Breast epithelium (tissue), 4 donors: ENCODE measurements around the gene CCDC51. TPM values are rescaled to one million over a fixed set of nuclear protein-coding genes. Genes with fewer than 3 reads are reported as not detected.
A peak's percentile ranks its signal among the peaks of the same experiment; 100 is the strongest.

Experiments used
- DNase-seq, 2 donors: peaks; one replicate each; pipeline ENCODE4 v3.0.0-alpha.2; 2019; ENCODE audit warnings: low spot score in 2 of 2
- H3K27ac ChIP-seq, 2 donors: fragments of 200-600 bp; sonication (generic) in 1 of 2; one replicate each; pipeline ENCODE4 v1.5.1; 2016 to 2019; ENCODE audit warnings: mild to moderate bottlenecking in 1 of 2
- H3K27me3 ChIP-seq, 2 donors: fragments of 200-600 bp; sonication (generic) in 1 of 2; one replicate each; pipeline versions ENCODE4 v1.5.1 to v1.6.0; 2017 to 2019; ENCODE audit warnings: control low read depth in 1 of 2, mild to moderate bottlenecking in 1 of 2
- H3K36me3 ChIP-seq: fragments of 200-600 bp; one replicate; pipeline ENCODE4 v1.5.1; 2019
- H3K4me1 ChIP-seq, 2 donors: fragments of 200-600 bp; sonication (generic); one replicate each; pipeline ENCODE4 v1.5.1; 2016 to 2019; ENCODE audit warnings: control low read depth in 1 of 2
- H3K4me3 ChIP-seq, 3 donors: fragments of 200-600 bp; sonication (generic); 1 replicate in 2 of 3; 2 replicates in 1 of 3; pipeline ENCODE4 v1.5.1; 2016 to 2019; ENCODE audit warnings: mild to moderate bottlenecking in 3 of 3, moderate library complexity in 2 of 3
- H3K9me3 ChIP-seq, 2 donors: fragments of 200-600 bp; sonication (generic) in 1 of 2; one replicate each; pipeline ENCODE4 v1.5.1; 2016 to 2019; ENCODE audit warnings: control low read depth in 1 of 2
- POLR2A ChIP-seq: fragments of 450-650 bp; IDR thresholded peaks from one replicate; pipeline ENCODE4 v1.6.1; 2016; ENCODE audit warnings: antibody characterized with exemption, mild to moderate bottlenecking, moderate library complexity
- POLR2AphosphoS5 ChIP-seq, 3 donors: sonication (generic); formaldehyde crosslinking; IDR thresholded peaks; one replicate each; pipeline ENCODE4 v1.6.1; 2017; ENCODE audit warnings: antibody characterized with exemption in 3 of 3
- intact Hi-C: fragments of 100-400 bp; cut with DNase I; formaldehyde crosslinking; loops from one replicate; pipeline ENCODE4 v1.15.1; 2023; ENCODE audit warnings: low total_unique reads
- total RNA-seq, 3 donors: library from RNA; depleted of rRNA; stranded (reverse); fragments of >200 nt; gene quantifications; one replicate each; pipeline ENCODE4 v1.1.0, GENCODE V29; 2016
- TF ChIP-seq, protein P1 (sequence below), 3 donors: fragments of 450-650 bp; IDR thresholded peaks; one replicate each; pipeline ENCODE4 v1.5.1; 2016 to 2017; ENCODE audit warnings: antibody characterized with exemption in 3 of 3, mild to moderate bottlenecking in 3 of 3, moderate library complexity in 3 of 3

Gene CCDC51
- total RNA-seq, 3 donors from 2014 or later = 12.5 to 14.7 (median 13.9) TPM

DNA sequence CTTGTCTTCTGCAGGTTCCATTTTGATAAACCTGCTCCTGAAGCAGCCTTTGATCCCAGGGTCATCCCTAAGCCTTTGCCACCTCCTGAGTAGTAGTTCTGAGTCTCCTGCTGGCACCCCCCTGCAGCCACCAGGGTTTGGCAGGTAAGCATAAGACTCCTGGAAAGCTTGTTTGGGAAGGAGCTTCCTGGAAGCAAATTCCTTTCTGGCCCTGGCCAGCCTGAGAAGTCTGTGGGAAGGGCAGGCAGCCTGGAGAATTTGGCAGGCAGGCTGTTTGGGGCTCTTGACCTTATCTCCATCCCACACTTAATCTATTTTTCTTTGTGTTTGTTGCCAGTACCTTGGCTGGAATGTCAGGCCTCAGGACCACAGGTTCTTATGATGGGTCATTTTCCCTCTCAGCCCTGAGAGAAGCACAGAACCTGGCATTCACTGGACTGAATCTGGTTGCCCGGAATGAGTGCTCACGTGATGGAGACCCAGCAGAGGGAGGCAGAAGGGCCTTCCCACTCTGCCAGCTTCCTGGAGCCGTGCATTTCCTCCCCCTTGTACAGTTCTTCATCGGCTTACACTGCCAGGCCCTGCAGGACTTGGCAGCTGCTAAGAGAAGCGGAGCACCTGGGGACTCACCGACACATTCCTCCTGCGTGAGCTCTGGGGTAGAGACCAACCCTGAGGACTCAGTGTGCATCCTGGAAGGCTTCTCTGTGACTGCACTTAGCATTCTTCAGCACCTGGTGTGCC is 20.0 kb upstream of the CCDC51 start:
- Histone ChIP-seq H3K9me3 (no peaks in the 10 kb centered on the region), H3K4me1 (peaks cover 0 to under 1% of the 10 kb centered on the region in 2 donors), H3K27me3 (no peaks in the 10 kb centered on the region), H3K4me3 (no peak overlapping the region), H3K27ac (peak overlapping the region; percentile 35 to 50), H3K36me3 (no peaks in the 10 kb centered on the region)
- TF ChIP-seq, protein P1, sequence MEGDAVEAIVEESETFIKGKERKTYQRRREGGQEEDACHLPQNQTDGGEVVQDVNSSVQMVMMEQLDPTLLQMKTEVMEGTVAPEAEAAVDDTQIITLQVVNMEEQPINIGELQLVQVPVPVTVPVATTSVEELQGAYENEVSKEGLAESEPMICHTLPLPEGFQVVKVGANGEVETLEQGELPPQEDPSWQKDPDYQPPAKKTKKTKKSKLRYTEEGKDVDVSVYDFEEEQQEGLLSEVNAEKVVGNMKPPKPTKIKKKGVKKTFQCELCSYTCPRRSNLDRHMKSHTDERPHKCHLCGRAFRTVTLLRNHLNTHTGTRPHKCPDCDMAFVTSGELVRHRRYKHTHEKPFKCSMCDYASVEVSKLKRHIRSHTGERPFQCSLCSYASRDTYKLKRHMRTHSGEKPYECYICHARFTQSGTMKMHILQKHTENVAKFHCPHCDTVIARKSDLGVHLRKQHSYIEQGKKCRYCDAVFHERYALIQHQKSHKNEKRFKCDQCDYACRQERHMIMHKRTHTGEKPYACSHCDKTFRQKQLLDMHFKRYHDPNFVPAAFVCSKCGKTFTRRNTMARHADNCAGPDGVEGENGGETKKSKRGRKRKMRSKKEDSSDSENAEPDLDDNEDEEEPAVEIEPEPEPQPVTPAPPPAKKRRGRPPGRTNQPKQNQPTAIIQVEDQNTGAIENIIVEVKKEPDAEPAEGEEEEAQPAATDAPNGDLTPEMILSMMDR (IDR thresholded peaks at IDR 0.05) = no peak
- TF ChIP-seq POLR2AphosphoS5 (IDR thresholded peaks at IDR 0.05) (no peak), POLR2A (no peak)
- intact Hi-C loops = loop anchor here (5.0 kb wide), 1 partner anchor 92 kb away; no protein-coding TSS in a partner anchor
- peak in 1 of 2 donors; percentile 52 for DNase-seq

DNA sequence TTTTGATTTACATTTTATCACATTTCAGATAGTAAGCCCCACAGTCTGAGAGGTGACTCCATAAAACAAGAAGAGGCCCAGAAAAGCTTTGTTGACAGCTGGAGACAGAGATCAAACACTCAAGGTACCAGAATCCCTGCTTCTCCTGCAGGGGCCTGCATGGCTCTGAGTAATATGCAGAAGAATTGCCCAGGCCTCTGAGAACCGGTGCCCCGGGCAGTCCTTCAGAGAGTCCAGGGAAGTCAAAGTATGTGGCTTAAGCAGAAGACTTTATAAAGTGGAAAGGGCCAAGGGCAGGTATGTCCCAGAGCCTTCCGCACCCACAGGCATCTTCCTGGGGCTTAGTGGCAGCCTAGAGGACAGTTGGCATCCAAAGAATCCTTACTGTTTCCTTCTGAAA is 19.4 kb upstream of the CCDC51 start:
- H3K27ac ChIP-seq = peak overlapping the region in 1 of 2 donors; percentile 35
- DNase-seq = no peak
- TF ChIP-seq POLR2A (no peak), POLR2AphosphoS5 (IDR thresholded peaks at IDR 0.05) (no peak)
- TF ChIP-seq, protein P1 (IDR thresholded peaks at IDR 0.05) = no peak
- no peaks in the 10 kb centered on the region for H3K9me3 ChIP-seq
- H3K4me1 ChIP-seq = no peaks in the 10 kb centered on the region
- no peaks in the 10 kb centered on the region for H3K36me3 ChIP-seq
- no peaks in the 10 kb centered on the region for H3K27me3 ChIP-seq
- intact Hi-C loops = no loop called here
- no peak overlapping the region for H3K4me3 ChIP-seq

DNA sequence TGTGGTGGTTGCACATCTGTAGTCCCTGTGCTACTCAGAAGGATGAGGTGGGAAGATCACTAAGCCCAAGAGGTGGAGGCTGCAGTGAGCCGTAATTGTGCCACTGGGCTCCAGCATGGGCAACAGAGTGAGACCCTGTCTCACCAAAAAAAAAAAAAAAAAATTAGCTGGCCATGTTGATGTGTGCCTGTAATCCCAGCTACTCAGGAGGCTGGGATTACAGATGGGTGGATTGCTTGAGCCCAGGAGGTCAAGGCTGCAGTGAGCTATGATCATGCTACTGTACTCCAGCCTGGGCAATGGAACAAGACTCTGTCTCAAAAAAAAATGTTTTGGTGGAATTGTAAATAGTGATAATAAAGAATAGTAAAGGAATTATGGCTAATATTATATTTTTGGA is 16.5 kb upstream of the CCDC51 start:
- no peaks in the 10 kb centered on the region for H3K36me3 ChIP-seq
- no peak overlapping the region for H3K27ac ChIP-seq
- H3K4me3 ChIP-seq = no peak overlapping the region
- TF ChIP-seq POLR2A (no peak), POLR2AphosphoS5 (IDR thresholded peaks at IDR 0.05) (no peak)
- TF ChIP-seq, protein P1 (IDR thresholded peaks at IDR 0.05) = no peak
- DNase-seq = no peak
- H3K4me1 ChIP-seq = no peaks in the 10 kb centered on the region
- no peaks in the 10 kb centered on the region for H3K27me3 ChIP-seq
- intact Hi-C loops = no loop called here
- no peaks in the 10 kb centered on the region for H3K9me3 ChIP-seq

DNA sequence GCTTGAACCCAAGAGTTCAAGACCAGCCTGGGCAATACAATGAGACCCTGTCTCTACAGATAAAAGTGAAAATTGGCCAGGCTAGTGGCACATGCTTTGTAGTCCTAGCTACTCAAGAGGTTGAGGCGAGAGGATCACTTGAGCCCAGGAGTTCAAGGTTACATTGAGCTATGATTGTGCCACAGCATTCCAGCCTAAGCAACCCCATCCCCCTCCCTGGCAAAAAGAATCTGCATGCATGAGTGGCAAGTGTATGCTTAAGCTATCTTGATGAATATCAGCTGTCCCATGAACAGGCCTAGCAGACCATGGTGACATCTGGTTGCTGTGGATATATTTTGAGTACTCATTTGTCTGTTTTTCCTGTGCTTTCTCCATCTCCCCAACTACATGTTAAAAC is 11.4 kb upstream of the CCDC51 start:
- intact Hi-C loops = no loop called here
- H3K27me3 ChIP-seq = no peaks in the 10 kb centered on the region
- H3K9me3 ChIP-seq = no peaks in the 10 kb centered on the region
- no peak for DNase-seq
- H3K36me3 ChIP-seq = no peaks in the 10 kb centered on the region
- no peak overlapping the region for H3K27ac ChIP-seq
- H3K4me1 ChIP-seq = no peaks in the 10 kb centered on the region
- H3K4me3 ChIP-seq = no peak overlapping the region
- TF ChIP-seq POLR2AphosphoS5 (IDR thresholded peaks at IDR 0.05) (no peak), POLR2A (no peak)
- TF ChIP-seq, protein P1 (IDR thresholded peaks at IDR 0.05) = no peak

DNA sequence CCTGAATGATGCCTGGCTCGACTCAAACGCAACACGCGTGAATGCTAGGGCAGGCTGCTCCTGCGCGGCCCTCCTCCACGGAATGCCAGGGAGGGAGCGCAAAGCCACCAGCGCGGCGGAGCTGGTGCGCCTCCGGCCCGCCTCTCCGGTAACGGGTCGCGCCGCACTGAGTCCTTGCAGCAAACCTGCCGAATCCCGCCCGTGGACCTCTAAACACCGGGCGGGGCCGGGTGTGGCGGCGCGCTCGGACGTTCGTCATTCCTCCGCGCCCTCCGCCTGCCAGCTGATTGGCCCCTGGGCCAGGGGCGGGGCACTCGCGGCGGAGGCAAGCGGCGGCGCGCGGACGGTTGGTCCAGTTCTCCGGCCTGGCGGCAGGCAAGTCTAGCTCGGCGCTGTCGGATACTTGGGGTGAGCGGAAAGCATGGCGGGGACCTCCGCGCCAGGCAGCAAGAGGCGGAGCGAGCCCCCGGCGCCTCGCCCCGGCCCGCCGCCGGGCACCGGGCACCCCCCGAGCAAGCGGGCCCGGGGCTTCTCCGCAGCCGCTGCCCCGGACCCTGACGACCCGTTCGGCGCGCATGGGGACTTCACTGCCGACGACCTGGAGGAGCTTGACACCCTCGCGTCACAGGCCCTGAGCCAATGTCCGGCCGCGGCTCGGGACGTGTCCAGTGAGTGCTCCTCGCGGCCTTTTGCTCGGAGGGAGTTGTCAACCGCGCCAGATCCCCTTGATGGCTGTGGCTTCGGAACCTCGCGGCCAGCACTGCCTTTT is 6.7 kb upstream of the CCDC51 start, which contains the start of gene ATRIP:
ATRIP (plus strand) TSS at position 313 of the 769 bp plus-strand sequence; CDS start at position 422, 109 bp downstream.
- no peaks in the 10 kb centered on the region for H3K9me3 ChIP-seq
- intact Hi-C loops = no loop called here
- TF ChIP-seq POLR2A = no peak
- TF ChIP-seq, protein P1 (IDR thresholded peaks at IDR 0.05) = peak in 1 of 3 donors; percentile 9
- TF ChIP-seq POLR2AphosphoS5 (IDR thresholded peaks at IDR 0.05) = peak; percentile 81 to 89 (median 88)
- no peaks in the 10 kb centered on the region for H3K36me3 ChIP-seq
- H3K27ac ChIP-seq = peak within 1 kb of the TSS; percentile 92 to 94
- H3K4me1 ChIP-seq = peaks cover 5 to 6% of the 10 kb centered on the region in 2 donors
- peak; percentile 87 to 91 for DNase-seq
- H3K4me3 ChIP-seq = peak within 1 kb of the TSS; percentile 64 to 96 (median 91)
- no peaks in the 10 kb centered on the region for H3K27me3 ChIP-seq
